ENCODE measurements around the gene OTC. TPM values are rescaled to one million over a fixed set of nuclear protein-coding genes. Genes with fewer than 3 reads are reported as not detected.

Gene OTC
- total RNA-seq, 1 experiment from 2014 or later: not detected

GRCh38 chrX:38400389-38400910 is 48.0 kb downstream of the OTC start:
- TF ChIP-seq CTCF (IDR thresholded peaks at IDR 0.05; ENCODE audit: unreplicated experiment): no peak
- Mint-ChIP-seq H3K4me3 (ENCODE audit: unreplicated experiment) (no peak overlapping the region), H3K4me1 (ENCODE audit: insufficient read depth, unreplicated experiment) (no peaks in the 10 kb centered on the region), H3K36me3 (ENCODE audit: insufficient read depth, unreplicated experiment) (no peaks in the 10 kb centered on the region), H3K27me3 (ENCODE audit: insufficient read depth, unreplicated experiment) (peaks cover 46% of the 10 kb centered on the region), H3K9me3 (ENCODE audit: unreplicated experiment) (no peaks in the 10 kb centered on the region), H3K27ac (ENCODE audit: low read depth, unreplicated experiment) (no peak overlapping the region)
- BruUV-seq (replicated peaks): no TSS peak
- no peak for DNase-seq (ENCODE audit: unreplicated experiment)
- CTCF ChIA-PET: no interaction called here
- intact Hi-C loops (cut with micrococcal nuclease): no loop called here
- POLR2A ChIA-PET: interaction anchor here (0.6 kb wide), 1 partner anchor 8 kb away, joined by 5 read pairs; no protein-coding TSS in a partner anchor

- H3K27me3 Mint-ChIP-seq (ENCODE audit: insufficient read depth, unreplicated experiment): peaks cover 63% of the 10 kb centered on the region
- no peaks in the 10 kb centered on the region for H3K9me3 Mint-ChIP-seq (ENCODE audit: unreplicated experiment)
- ChIA-PET CTCF (interaction anchor here (0.9 kb wide), 1 partner anchor 210 kb away, joined by 3 read pairs; no protein-coding TSS in a partner anchor), POLR2A (interaction anchor here (0.7 kb wide), 1 partner anchor 75 kb away, joined by 3 read pairs; no protein-coding TSS in a partner anchor)
- H3K36me3 Mint-ChIP-seq (ENCODE audit: insufficient read depth, unreplicated experiment): no peaks in the 10 kb centered on the region
- TF ChIP-seq CTCF (IDR thresholded peaks at IDR 0.05; ENCODE audit: unreplicated experiment): no peak
- no peak for DNase-seq (ENCODE audit: unreplicated experiment)
- no peak overlapping the region for H3K4me3 Mint-ChIP-seq (ENCODE audit: unreplicated experiment)
- no peak overlapping the region for H3K27ac Mint-ChIP-seq (ENCODE audit: low read depth, unreplicated experiment)
- no peaks in the 10 kb centered on the region for H3K4me1 Mint-ChIP-seq (ENCODE audit: insufficient read depth, unreplicated experiment)
- BruUV-seq (replicated peaks): no TSS peak
- intact Hi-C loops (cut with micrococcal nuclease): no loop called here
Observed at GRCh38 chrX:38402118-38402517, 49.7 kb downstream of the OTC start.

- intact Hi-C loops (cut with micrococcal nuclease): no loop called here
- BruUV-seq (replicated peaks): no TSS peak
- no peak overlapping the region for H3K27ac Mint-ChIP-seq (ENCODE audit: low read depth, unreplicated experiment)
- peaks cover 80% of the 10 kb centered on the region for H3K27me3 Mint-ChIP-seq (ENCODE audit: insufficient read depth, unreplicated experiment)
- no peak for TF ChIP-seq CTCF (IDR thresholded peaks at IDR 0.05; ENCODE audit: unreplicated experiment)
- POLR2A ChIA-PET: no interaction called here
- H3K4me3 Mint-ChIP-seq (ENCODE audit: unreplicated experiment): no peak overlapping the region
- CTCF ChIA-PET: no interaction called here
- no peaks in the 10 kb centered on the region for H3K4me1 Mint-ChIP-seq (ENCODE audit: insufficient read depth, unreplicated experiment)
- DNase-seq (ENCODE audit: unreplicated experiment): no peak
- H3K36me3 Mint-ChIP-seq (ENCODE audit: insufficient read depth, unreplicated experiment): no peaks in the 10 kb centered on the region
- no peaks in the 10 kb centered on the region for H3K9me3 Mint-ChIP-seq (ENCODE audit: unreplicated experiment)
Observed at GRCh38 chrX:38403834-38404233, 51.4 kb downstream of the OTC start.

- BruUV-seq (replicated peaks): no TSS peak
- POLR2A ChIA-PET: no interaction called here
- no peak for TF ChIP-seq CTCF (IDR thresholded peaks at IDR 0.05; ENCODE audit: unreplicated experiment)
- Mint-ChIP-seq H3K36me3 (ENCODE audit: insufficient read depth, unreplicated experiment) (no peaks in the 10 kb centered on the region), H3K27ac (ENCODE audit: low read depth, unreplicated experiment) (no peak overlapping the region), H3K4me3 (ENCODE audit: unreplicated experiment) (no peak overlapping the region), H3K27me3 (ENCODE audit: insufficient read depth, unreplicated experiment) (peaks cover 78% of the 10 kb centered on the region), H3K9me3 (ENCODE audit: unreplicated experiment) (no peaks in the 10 kb centered on the region), H3K4me1 (ENCODE audit: insufficient read depth, unreplicated experiment) (no peaks in the 10 kb centered on the region)
- DNase-seq (ENCODE audit: unreplicated experiment): no peak
- CTCF ChIA-PET: interaction anchor here (0.7 kb wide), 1 partner anchor 240 kb away, joined by 5 read pairs; no protein-coding TSS in a partner anchor
- intact Hi-C loops (cut with micrococcal nuclease): no loop called here
Observed at GRCh38 chrX:38407126-38407525, 54.7 kb downstream of the OTC start.
